Neuron (in vitro differentiated cells): ENCODE measurements around the gene POMZP3.
"Not testable (repeated sequence)": the region's sequence is repeated elsewhere in the genome, so short reads cannot be mapped to it uniquely, and the experiment has no call there.

ENCODE experiments used
- H2AFZ ChIP-seq: one replicate; pipeline ENCODE4 v1.6.1; 2013; ENCODE audit warnings: low read depth, mild to moderate bottlenecking, inconsistent platforms, low read length, moderate library complexity
- H3K27me3 ChIP-seq: one replicate; pipeline ENCODE4 v1.6.1; 2013; ENCODE audit warnings: low read length; ENCODE audit not compliant: insufficient read depth
- H3K36me3 ChIP-seq: one replicate; pipeline ENCODE4 v1.6.1; 2013; ENCODE audit warnings: low read length; ENCODE audit not compliant: insufficient read depth
- H3K4me1 ChIP-seq: one replicate; pipeline ENCODE4 v1.6.1; 2013; ENCODE audit warnings: low read length; ENCODE audit not compliant: insufficient read depth
- H3K4me3 ChIP-seq: 2 replicates; pipeline ENCODE4 v1.5.1; 2013; ENCODE audit warnings: mild to moderate bottlenecking, low read length, moderate library complexity
- H3K9me3 ChIP-seq: one replicate; pipeline ENCODE4 v1.6.1; 2013; ENCODE audit warnings: low read length

The POMZP3 gene

DNA sequence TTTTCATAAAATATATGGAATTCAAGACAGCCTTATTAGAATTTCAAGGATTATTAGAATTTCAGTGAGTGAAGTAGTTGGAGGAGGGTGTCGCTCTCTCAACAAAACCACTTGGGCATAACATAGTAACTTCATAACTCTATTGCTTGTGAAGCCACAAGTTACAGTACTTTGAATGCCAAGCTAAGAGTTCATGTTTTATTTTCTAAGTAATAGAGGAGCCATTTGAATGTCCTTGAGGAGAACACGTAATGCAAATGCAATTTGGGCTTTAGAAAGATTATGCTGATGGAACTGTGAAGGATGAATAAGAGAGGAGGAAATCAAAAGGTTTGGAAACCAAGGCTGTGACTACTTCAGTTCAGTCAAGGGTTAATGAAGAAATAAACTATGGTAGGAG is 51.6 kb downstream of the POMZP3 start:
- not testable (repeated sequence) for H3K9me3 ChIP-seq, H2AFZ ChIP-seq, H3K4me3 ChIP-seq, H3K36me3 ChIP-seq, H3K27me3 ChIP-seq, H3K4me1 ChIP-seq

DNA sequence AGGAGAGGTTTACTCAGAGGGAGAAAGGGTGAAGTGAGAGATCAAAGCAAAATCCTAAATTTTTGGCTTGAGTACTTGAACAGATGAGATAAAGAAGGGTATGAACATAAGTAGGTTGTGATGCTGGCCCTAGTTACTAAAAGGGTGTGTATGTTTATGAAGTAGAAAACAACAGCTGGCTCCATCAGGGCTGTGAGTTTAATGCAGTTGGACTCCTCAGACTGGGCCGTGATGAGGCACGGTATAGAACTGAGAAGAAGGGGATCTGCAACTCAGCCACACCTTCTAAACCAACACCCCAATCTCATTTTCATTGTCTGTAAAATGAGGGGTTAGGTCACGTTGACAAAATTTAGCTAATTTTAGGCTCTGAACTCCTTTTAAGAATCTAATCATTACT is 54.8 kb downstream of the POMZP3 start:
- not testable (repeated sequence) for H2AFZ ChIP-seq, H3K36me3 ChIP-seq, H3K27me3 ChIP-seq, H3K4me1 ChIP-seq, H3K9me3 ChIP-seq, H3K4me3 ChIP-seq

- H3K4me1 ChIP-seq, H2AFZ ChIP-seq, H3K36me3 ChIP-seq, H3K4me3 ChIP-seq, H3K9me3 ChIP-seq, H3K27me3 ChIP-seq: not testable (repeated sequence)
Measured at GRCh38 chr7:76570324-76570775, 56.7 kb downstream of the POMZP3 start.

- not testable (repeated sequence) for H3K4me1 ChIP-seq, H3K36me3 ChIP-seq, H3K9me3 ChIP-seq, H3K27me3 ChIP-seq, H3K4me3 ChIP-seq, H2AFZ ChIP-seq
Measured at GRCh38 chr7:76568742-76569141, 58.3 kb downstream of the POMZP3 start.

- H3K36me3 ChIP-seq, H3K9me3 ChIP-seq, H3K4me3 ChIP-seq: not testable (repeated sequence)
Measured at GRCh38 chr7:76567753-76568152, 59.3 kb downstream of the POMZP3 start.

DNA sequence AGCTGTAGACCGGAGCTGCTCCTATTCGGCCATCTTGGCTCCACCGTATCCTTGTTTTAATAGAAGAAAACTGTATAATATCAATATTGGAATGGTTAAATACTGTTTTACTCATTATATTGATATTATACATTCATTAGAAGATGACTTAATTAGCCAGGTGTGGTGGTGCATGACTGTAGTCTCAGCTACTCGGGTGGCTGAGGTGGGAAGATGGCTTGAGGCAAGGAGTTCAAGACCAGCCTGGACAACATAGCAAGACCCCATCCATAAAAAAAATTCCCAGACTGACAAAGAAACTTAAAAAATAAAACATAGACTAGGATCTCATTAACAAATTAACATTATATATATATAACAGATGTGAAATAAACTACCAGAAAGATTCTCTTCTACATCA is 59.8 kb downstream of the POMZP3 start:
- H3K27me3 ChIP-seq, H3K36me3 ChIP-seq, H3K4me1 ChIP-seq, H3K4me3 ChIP-seq, H3K9me3 ChIP-seq, H2AFZ ChIP-seq: not testable (repeated sequence)

More at GRCh38 chr7:76567753-76568152, 59.3 kb downstream of the POMZP3 start:
- not testable (repeated sequence) for H3K27me3 ChIP-seq, H3K4me1 ChIP-seq, H2AFZ ChIP-seq

DNA sequence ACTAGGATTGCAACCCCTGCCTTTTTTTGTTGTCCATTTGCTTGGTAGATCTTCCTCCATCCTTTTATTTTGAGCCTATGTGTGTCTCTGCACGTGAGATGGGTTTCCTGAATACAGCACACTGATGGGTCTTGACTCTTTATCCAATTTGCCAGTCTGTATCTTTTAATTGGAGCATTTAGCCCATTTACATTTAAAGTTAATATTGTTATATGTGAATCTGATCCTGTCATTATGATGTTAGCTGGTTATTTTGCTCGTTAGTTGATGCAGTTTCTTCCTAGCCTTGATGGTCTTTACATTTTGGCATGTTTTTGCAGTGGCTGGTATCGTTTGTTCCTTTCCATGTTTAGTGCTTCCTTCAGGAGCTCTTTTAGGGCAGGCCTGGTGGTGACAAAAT is 62.1 kb downstream of the POMZP3 start:
- not testable (repeated sequence) for H3K27me3 ChIP-seq, H3K36me3 ChIP-seq, H2AFZ ChIP-seq, H3K4me1 ChIP-seq, H3K9me3 ChIP-seq, H3K4me3 ChIP-seq

DNA sequence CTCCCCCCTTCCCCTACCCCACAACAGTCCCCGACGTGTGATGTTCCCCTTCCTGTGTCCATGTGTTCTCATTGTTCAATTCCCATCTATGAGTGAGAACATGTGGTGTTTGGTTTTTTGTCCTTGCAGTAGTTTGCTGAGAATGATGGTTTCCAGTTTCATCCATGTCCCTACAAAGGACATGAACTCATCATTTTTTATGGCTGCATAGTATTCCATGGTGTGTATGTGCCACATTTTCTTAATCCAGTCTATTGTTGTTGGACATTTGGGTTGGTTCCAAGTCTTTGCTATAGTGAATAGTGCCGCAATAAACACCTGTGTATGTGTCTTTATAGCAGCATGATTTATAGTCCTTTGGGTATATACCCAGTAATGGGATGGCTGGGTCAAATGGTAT is 65.7 kb downstream of the POMZP3 start:
- not testable (repeated sequence) for H3K4me1 ChIP-seq, H3K36me3 ChIP-seq, H3K27me3 ChIP-seq, H2AFZ ChIP-seq, H3K4me3 ChIP-seq, H3K9me3 ChIP-seq

- not testable (repeated sequence) for H3K36me3 ChIP-seq, H3K4me3 ChIP-seq, H2AFZ ChIP-seq, H3K4me1 ChIP-seq, H3K27me3 ChIP-seq, H3K9me3 ChIP-seq
Measured at GRCh38 chr7:76560157-76560556, 66.9 kb downstream of the POMZP3 start.
